ENCODE data around the gene TMEM120B.
"Not testable (repeated sequence)": the region's sequence is repeated elsewhere in the genome, so short reads cannot be mapped to it uniquely, and the experiment has no call there.

TMEM120B gene

DNA sequence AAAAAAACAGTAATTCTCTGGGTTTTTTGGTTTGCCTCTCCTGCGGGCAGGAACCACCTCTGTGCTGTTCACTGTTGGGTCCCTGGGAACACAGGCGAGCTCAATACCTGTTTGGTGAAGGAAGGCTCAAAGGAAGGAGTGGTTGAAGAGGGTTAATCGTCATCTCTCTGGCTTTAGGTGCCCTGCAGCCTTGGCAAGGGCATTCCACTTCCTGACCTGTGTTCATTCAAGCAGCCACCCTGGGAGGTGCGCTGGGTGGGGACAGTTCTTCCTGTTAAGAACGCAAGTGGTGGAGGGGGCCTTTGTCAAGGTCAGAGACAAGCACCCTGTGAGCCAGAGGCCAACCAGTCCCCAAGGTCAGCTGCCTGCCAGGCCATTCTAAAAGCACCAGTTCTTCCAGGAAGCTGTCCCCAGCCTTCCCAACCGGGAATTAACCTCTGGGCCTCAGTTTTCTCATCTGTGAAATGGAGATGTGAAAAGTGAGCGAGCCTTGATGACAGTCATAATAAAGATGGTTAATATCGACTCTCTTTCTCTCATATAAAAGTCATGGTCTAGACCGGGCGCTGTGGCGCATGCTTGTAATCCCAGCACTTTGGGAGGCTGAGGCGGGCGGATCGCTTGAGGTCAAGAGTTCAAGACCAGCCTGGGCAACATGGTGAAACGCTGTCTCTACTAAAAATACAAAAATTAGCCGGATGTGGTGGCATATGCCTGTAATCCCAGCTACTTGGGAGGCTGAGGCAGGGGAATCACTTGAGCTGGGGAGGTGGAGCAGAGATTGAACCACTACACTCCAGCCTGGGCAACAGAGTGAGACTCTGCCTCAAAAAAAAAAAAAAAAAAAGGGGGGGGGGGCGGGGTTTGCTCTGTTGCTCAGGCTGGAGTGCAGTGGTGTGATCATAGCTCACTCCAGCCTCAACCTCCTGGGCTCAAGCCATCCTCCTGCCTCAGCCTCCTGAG, 74.8 kb downstream of the TMEM120B start:
- POLR2A ChIA-PET, result no interaction called here
- CTCF ChIA-PET, result interaction anchor here (0.7 to 10.0 kb wide), 3 partner anchors 8 to 124 kb away, joined by 3 to 87 read pairs (median 4); partner anchors contain the start of gene RHOF
- DNase-seq (ENCODE audit: extremely low spot score), result no peak
- TF ChIP-seq TARDBP (IDR thresholded peaks at IDR 0.05) (no peak), ARNT (IDR thresholded peaks at IDR 0.05) (no peak), SP1 (IDR thresholded peaks at IDR 0.05) (no peak), FOXK2 (IDR thresholded peaks at IDR 0.05) (no peak), FOXA1 (IDR thresholded peaks at IDR 0.05) (no peak), CTBP1 (IDR thresholded peaks at IDR 0.05; ENCODE audit: borderline replicate concordance) (no peak), L3MBTL2 (conservative IDR thresholded peaks at IDR 0.05) (no peak), HDGF (IDR thresholded peaks at IDR 0.05; ENCODE audit: borderline replicate concordance) (no peak)

DNA sequence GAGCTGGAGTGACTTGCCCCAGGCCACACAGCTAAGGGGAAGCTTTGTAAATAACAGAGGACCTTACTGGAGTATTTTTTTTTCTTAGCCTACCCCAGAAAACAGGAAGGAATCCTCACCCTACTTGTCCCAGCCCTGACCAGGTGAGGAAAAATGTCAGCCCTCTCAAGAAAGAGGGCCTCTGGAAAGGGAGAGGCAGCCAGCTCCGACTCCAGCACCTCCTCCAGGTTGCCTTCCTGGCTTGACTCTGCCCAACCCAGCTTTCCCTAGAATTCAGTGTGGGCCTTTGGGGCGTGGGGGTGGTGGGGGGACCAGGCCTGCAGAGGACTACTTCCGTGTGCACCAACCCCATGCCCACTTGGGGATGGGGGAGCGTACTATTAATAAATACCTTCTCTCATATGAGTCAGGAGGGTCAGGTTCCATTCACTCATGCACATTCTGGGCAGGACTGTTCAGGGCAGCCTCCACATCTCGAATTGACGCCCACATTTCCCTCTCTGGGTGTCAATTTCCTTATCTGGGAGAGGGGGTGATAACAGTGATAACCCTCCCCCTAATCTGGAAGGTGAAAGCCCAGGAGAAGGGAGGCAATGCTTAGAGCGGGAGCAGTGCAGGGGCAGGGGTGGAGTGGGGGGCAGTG, 75.7 kb downstream of the TMEM120B start:
- DNase-seq (ENCODE audit: extremely low spot score), result no peak
- ChIA-PET CTCF (interaction anchor here (0.6 to 0.8 kb wide), 2 partner anchors 8 to 15 kb away, joined by 3 to 4 read pairs; no protein-coding TSS in a partner anchor), POLR2A (no interaction called here)
- TF ChIP-seq SP1 (IDR thresholded peaks at IDR 0.05) (no peak), HDGF (IDR thresholded peaks at IDR 0.05; ENCODE audit: borderline replicate concordance) (no peak), L3MBTL2 (conservative IDR thresholded peaks at IDR 0.05) (no peak), NFRKB (IDR thresholded peaks at IDR 0.05) (no peak)

DNA sequence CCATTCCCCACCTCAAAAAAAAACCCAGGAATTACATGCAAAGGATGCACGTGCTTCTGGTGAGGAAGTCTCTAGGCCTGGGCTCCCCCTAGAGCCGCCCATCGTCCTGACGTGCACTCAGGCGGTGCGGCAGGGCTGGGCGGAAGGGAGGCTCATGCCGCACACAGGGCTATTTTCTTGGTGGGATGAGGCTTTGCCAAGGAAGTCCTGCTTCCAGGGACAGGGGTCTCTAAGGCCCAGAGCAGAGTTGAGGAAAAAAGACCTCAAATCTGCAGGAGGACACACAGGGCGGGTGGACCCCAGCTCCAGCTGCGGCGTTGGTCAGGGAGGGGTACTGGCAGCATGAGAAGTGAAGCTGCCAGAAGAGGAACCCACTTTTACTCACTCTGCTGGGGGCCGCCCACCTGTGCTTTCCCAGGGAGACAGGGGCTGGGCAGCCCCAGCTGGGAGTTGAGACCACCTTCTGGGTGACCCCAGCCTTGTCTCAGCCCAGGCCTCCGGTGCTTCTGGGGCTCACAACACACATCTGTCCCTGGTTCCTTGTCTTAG, 76.8 kb downstream of the TMEM120B start:
- DNase-seq (ENCODE audit: extremely low spot score), result no peak
- TF ChIP-seq L3MBTL2 (conservative IDR thresholded peaks at IDR 0.05), result no peak
- TF ChIP-seq CTBP1 (IDR thresholded peaks at IDR 0.05; ENCODE audit: borderline replicate concordance), result no peak
- no peak for TF ChIP-seq ARNT (IDR thresholded peaks at IDR 0.05)
- TF ChIP-seq FOXK2 (IDR thresholded peaks at IDR 0.05), result no peak
- no peak for TF ChIP-seq HDGF (IDR thresholded peaks at IDR 0.05; ENCODE audit: borderline replicate concordance)
- ChIA-PET POLR2A (no interaction called here), CTCF (no interaction called here)

DNA sequence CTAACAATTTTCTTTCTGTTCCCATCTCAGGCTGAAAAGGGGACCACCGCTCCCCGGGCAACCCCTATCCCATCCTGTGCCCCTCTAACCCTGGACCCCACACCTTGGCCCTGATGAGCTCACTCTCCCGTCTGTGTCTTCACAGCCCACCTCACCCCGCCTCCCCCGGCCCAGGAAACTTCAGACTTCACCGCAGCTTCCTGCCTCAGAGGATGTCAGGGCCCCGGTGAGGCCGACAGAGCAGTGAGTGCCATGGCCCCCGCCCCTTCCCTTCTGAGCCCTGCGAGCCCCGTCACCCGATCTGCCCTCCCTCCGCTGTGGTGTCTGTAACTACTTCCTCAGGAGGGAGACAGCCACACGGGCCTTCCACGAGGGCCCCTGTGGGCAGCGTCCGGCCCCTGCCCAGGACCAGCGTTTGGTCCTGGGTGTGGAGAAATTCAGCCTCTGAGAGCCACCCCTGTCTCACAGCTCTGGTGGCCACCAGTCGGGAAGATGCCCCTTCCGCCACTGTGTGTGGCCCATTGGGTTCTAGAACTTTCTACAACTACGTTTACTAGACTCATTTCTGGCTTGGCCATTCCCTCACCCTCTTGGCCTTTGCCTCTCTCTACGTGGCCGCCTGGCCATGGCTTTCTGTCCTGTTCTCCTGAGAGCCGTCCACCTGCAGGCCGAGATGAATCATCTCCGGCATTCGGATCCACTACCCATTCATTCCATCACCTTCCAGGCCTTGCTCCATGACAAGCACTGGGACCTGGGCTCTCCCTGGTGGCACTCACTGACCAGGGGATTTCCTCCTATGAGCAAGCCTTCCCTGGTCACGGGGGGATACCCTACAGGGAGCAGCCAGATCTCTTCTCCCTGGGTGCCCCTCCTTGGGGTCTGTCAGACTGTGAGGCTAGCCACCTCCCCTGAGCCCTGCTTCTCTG, 77.5 kb downstream of the TMEM120B start:
- POLR2A ChIA-PET, result no interaction called here

DNA sequence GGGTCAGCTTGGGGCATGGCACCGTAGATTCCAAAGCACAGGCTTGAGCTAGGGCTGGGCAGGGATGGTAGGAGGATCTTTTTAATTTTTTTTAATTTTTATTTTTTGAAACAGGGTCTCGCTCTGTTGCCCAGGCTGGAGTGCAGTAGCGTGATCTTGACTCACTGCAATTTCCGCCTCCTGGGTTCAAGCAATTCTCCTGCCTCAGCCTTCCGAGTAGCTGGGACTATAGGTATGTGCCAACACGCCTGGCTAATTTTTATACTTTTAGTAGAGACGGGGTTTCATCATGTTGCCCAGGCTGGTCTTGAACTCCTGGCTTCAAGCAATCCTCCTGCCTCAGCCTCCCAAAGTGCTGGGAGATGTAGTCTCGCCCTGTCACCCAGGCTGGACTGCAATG, 78.2 kb downstream of the TMEM120B start:
- DNase-seq (ENCODE audit: extremely low spot score); POLR2A ChIA-PET: not testable (repeated sequence)
- CTCF ChIA-PET, result interaction anchor here (0.7 to 9.3 kb wide), 2 partner anchors 9 to 21 kb away, joined by 3 to 125 read pairs; no protein-coding TSS in a partner anchor

More for the DNA sequence above, 77.5 kb downstream of the TMEM120B start:
- CTCF ChIA-PET, result no interaction called here
- TF ChIP-seq, protein P1, sequence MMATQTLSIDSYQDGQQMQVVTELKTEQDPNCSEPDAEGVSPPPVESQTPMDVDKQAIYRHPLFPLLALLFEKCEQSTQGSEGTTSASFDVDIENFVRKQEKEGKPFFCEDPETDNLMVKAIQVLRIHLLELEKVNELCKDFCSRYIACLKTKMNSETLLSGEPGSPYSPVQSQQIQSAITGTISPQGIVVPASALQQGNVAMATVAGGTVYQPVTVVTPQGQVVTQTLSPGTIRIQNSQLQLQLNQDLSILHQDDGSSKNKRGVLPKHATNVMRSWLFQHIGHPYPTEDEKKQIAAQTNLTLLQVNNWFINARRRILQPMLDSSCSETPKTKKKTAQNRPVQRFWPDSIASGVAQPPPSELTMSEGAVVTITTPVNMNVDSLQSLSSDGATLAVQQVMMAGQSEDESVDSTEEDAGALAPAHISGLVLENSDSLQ (IDR thresholded peaks at IDR 0.05), result no peak
- TF ChIP-seq LEF1 (IDR thresholded peaks at IDR 0.05; ENCODE audit: borderline replicate concordance) (no peak), NFRKB (IDR thresholded peaks at IDR 0.05) (no peak), FOXA1 (IDR thresholded peaks at IDR 0.05) (no peak), FOXK2 (IDR thresholded peaks at IDR 0.05) (no peak), ARNT (IDR thresholded peaks at IDR 0.05) (no peak), FOXM1 (IDR thresholded peaks at IDR 0.05; ENCODE audit: borderline replicate concordance) (no peak)
- no peak for DNase-seq (ENCODE audit: extremely low spot score)

DNA sequence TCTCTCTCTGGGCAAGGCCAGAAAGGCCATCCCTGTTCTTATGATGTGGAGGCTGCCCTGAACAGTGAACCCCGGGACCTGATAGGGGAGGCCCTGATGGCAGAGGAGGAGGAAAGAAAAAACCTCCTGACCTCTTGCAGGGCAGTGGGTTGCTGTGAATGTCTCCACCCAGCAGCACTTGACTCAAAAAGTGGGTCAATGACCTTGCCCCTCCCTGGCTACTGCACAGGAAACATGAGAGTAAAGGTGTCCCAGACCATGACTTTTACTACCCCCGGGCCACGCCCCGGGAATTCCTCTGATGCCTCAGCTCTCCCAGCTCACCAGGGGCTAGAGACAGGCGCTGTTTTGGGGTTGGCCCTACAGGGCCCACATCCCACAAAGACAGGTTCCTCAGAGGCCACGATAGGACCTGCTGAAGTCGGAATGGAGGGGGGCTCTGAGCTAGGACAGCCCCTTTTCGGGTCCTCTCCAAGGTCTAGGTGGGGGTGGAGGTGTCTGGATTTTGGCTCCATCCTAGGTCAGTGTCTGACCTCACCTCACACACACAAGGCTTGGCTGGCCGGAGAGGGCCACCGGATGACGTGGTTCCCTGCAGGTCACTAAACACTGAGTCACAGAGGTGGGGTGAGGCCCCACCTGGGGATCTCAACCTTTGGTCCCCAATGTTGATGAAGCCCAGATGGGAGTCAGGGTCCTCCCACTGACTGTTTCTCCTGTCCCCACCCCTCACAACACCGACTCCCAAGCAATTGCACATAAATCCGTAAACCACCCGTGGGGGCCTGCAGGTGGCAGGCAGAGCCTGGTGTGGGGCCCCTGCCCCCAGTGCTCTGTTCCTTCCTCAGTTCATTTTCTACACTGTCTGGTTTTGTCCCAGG, 79.4 kb downstream of the TMEM120B start:
- ChIA-PET CTCF (interaction anchor here (0.7 to 9.3 kb wide), 3 partner anchors 10 to 20 kb away, joined by 3 to 125 read pairs (median 87); no protein-coding TSS in a partner anchor), POLR2A (no interaction called here)
- no peak for DNase-seq (ENCODE audit: extremely low spot score)
- TF ChIP-seq CTBP1 (IDR thresholded peaks at IDR 0.05; ENCODE audit: borderline replicate concordance), result no peak
- TF ChIP-seq, protein P1 (IDR thresholded peaks at IDR 0.05), result no peak
- TF ChIP-seq NFRKB (IDR thresholded peaks at IDR 0.05), result no peak
- no peak for TF ChIP-seq SP1 (IDR thresholded peaks at IDR 0.05)
- no peak for TF ChIP-seq LEF1 (IDR thresholded peaks at IDR 0.05; ENCODE audit: borderline replicate concordance)
- TF ChIP-seq ELF4 (IDR thresholded peaks at IDR 0.05), result no peak
- no peak for TF ChIP-seq L3MBTL2 (conservative IDR thresholded peaks at IDR 0.05)
- no peak for TF ChIP-seq ZNF384 (IDR thresholded peaks at IDR 0.05)
- no peak for TF ChIP-seq FOXM1 (IDR thresholded peaks at IDR 0.05; ENCODE audit: borderline replicate concordance)
- no peak for TF ChIP-seq FOXK2 (IDR thresholded peaks at IDR 0.05)
- TF ChIP-seq TARDBP (IDR thresholded peaks at IDR 0.05), result no peak
- TF ChIP-seq HDGF (IDR thresholded peaks at IDR 0.05; ENCODE audit: borderline replicate concordance), result no peak
- TF ChIP-seq ARNT (IDR thresholded peaks at IDR 0.05), result no peak
- no peak for TF ChIP-seq BHLHE40 (IDR thresholded peaks at IDR 0.05; ENCODE audit: borderline replicate concordance)
- no peak for TF ChIP-seq FOXA1 (IDR thresholded peaks at IDR 0.05)
- no peak for TF ChIP-seq SUZ12 (IDR thresholded peaks at IDR 0.05)
